Fibroblast of peridontal ligament (primary cell): ENCODE measurements around the gene C3orf22.
A peak's percentile ranks its signal among the peaks of the same experiment; 100 is the strongest.

Experiments used
- DNase-seq: peaks from one replicate; pipeline ENCODE4 v3.0.0-alpha.2; 2010; ENCODE audit errors: extremely low read depth

Gene C3orf22

GRCh38 chr3:126512916-126513650, 45.6 kb downstream of the C3orf22 start:
- DNase-seq, result no peak

GRCh38 chr3:126512026-126512425, 46.7 kb downstream of the C3orf22 start:
- no peak for DNase-seq

GRCh38 chr3:126511291-126511690, 47.4 kb downstream of the C3orf22 start:
- no peak for DNase-seq

- DNase-seq, result no peak
Measured at GRCh38 chr3:126510308-126510910, 48.3 kb downstream of the C3orf22 start.

- DNase-seq, result peak; percentile 4
Measured at GRCh38 chr3:126509597-126510307, 49.0 kb downstream of the C3orf22 start.

- no peak for DNase-seq
Measured at GRCh38 chr3:126508564-126508964, 50.2 kb downstream of the C3orf22 start.

- DNase-seq, result no peak
Measured at GRCh38 chr3:126507886-126508285, 50.8 kb downstream of the C3orf22 start.

- DNase-seq, result no peak
Measured at GRCh38 chr3:126503701-126504100, 55.0 kb downstream of the C3orf22 start.

GRCh38 chr3:126502656-126503055, 56.1 kb downstream of the C3orf22 start:
- DNase-seq, result no peak

- no peak for DNase-seq
Measured at GRCh38 chr3:126501736-126502135, 57.0 kb downstream of the C3orf22 start.

- DNase-seq, result no peak
Measured at GRCh38 chr3:126501054-126501453, 57.7 kb downstream of the C3orf22 start.

GRCh38 chr3:126500016-126500415, 58.7 kb downstream of the C3orf22 start:
- DNase-seq, result no peak
